Measurements from ENCODE around the gene METAP1D.
"Not testable (repeated sequence)": the region's sequence is repeated elsewhere in the genome, so short reads cannot be mapped to it uniquely, and the experiment has no call there.

Gene METAP1D

DNA sequence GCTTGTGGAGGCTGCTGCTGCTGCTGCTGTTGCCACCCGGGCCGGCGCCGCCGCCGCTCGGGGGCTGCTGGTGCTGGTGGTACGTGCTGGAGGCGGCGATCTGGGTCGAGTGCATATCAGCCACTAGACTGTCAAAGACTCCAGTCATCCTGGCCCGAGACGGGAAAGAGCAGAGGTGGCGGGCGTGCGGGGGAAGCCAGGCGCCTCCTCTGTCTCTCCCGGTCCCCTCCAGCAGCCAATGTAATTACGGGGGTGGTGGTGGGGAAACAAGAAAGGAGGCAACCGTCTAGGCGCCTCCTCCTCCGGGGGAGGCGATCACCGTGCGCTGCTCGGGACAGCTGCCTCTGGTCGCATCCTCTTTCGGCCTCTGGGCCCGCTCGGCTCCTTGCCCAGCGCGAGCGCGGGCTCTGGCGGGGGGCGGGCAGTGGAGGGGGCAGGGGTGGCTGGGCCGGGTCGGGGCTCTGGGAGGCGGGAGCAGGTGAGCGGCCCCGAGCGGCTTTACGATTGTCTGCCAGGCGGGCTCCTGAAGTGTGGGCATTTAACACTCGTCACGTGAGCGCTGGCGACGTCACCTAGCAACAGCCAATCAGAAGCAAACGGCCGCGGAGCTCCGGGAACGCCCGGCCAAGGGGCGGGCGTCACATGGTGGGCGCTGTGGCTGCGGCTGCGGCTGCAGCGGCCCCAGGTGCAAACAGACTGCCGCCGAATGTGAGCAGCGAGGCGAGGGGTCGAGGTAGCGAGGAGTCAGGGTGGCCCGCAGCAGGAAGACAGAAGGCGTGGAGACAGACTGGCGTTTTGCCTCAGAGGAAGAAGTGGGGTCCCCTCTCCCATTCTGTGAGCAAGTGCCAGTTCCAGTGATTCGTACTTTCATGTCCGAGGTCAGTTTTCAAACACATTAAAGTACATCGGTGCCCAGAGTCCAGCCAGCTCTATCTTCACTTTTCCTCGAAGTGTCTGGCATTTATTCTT is 102.9 kb downstream of the METAP1D start, which contains the start of gene DLX2:
DLX2 (minus strand) TSS at position 510 of the 969 bp plus-strand sequence; CDS start at position 148, 362 bp downstream.
- DNase-seq (ENCODE audit: low read depth, low spot score), result no peak

DNA sequence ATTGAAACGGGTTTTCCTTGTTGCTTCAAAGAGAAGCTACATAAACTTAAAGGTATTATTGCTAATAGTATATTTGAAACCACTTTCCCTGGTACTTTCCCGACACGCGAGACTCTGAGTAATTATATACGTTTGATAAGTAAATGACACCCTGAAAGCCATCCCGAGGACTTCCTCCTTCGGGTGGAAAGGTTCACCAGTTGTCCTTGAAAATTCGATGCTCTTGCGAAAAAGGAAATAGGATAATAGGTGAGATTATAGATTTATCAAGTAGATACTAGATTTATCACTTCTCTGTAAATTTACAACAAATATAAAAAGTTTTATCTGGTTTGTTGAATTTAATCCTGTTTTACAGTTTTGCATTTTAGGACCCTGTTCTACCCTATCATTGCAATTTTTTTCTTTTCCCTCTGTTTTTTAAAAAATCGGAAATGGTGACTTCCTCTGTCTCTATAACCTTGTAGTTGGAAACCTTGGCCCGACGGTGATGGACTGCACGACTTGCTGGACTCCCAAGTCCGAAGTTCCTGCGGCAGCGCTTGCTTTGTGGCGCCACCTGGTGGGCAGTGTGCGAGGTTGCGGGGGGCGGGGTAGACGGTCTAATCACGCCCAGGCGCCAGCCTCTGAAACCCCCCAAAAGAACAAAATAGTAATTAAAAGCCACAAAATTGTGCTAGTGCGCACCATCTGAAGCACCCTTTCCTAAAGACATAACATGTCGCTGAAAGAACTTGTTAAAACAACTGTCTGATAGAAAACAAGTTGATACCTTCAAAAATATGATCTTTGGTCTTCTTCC is 103.9 kb downstream of the METAP1D start:
- DNase-seq (ENCODE audit: low read depth, low spot score), result peak; percentile 53

GRCh38 chr2:172105471-172106107 is 105.8 kb downstream of the METAP1D start:
- no peak for DNase-seq (ENCODE audit: low read depth, low spot score)

- no peak for DNase-seq (ENCODE audit: low read depth, low spot score)
Measured at GRCh38 chr2:172106108-172106961, 106.6 kb downstream of the METAP1D start.

GRCh38 chr2:172107690-172108586 is 108.2 kb downstream of the METAP1D start:
- DNase-seq (ENCODE audit: low read depth, low spot score), result no peak

DNA sequence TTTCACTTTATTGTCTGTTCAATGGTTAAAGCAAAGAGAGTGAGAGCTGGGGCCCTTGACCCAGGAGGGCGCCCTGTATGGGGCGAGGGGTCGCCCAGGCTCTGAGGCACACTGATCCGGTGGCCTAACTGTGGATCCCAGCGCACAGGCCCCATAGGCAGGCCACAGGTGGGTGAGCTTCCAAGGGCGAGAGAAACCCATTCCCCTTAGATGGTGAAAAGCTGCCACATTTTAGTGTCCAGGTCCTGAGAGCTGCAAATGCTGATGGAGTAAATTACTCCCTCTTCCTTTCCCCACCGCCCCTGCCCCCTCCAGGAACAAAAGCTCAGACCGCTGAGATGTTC is 108.8 kb downstream of the METAP1D start:
- no peak for DNase-seq (ENCODE audit: low read depth, low spot score)

- DNase-seq (ENCODE audit: low read depth, low spot score), result no peak
Measured at GRCh38 chr2:172109256-172109987, 109.7 kb downstream of the METAP1D start.

GRCh38 chr2:172109988-172110811 is 110.4 kb downstream of the METAP1D start:
- DNase-seq (ENCODE audit: low read depth, low spot score), result no peak

GRCh38 chr2:172113617-172114016 is 113.9 kb downstream of the METAP1D start:
- DNase-seq (ENCODE audit: low read depth, low spot score), result no peak

GRCh38 chr2:172114176-172114575 is 114.4 kb downstream of the METAP1D start:
- not testable (repeated sequence) for DNase-seq (ENCODE audit: low read depth, low spot score)

DNA sequence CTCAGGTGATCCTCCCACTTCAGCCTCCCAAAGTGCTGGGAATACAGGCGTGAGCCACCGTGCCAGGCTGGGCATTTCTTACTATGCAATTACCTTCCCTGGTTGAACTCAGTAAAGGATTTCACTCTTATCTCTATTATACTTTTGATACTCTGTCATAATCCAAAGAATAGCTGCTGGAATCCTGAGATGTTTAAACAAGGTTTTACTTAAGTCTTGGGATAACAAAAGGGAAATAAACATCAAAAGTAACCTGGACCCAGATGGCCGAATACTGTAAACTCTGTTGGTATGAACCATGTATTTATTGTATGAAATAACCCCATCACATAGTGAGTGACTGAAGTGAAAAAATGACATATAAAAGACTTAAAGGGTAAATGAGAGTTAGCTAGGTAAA is 114.8 kb downstream of the METAP1D start:
- no peak for DNase-seq (ENCODE audit: low read depth, low spot score)

DNA sequence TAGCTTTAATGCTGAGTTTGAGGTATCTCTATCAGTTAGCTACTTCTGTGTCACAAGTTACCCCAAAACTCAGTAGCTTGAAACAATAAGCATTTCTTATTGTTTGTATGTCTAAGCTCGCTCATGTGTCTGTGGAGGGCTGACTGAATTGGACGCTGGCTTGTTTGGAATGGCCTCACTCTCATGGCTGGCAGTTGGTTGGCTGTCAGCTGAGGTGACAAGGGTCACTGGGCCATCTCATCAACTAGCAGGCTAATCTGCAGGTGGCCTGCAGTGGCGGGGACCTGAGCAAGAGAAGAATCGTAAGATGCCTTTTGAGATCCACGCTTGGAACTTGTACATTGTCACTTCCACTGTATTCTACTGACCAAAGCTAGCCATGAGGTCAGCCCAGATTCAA is 116.4 kb downstream of the METAP1D start:
- DNase-seq (ENCODE audit: low read depth, low spot score), result no peak

- no peak for DNase-seq (ENCODE audit: low read depth, low spot score)
Measured at GRCh38 chr2:172119089-172119488, 119.3 kb downstream of the METAP1D start.

DNA sequence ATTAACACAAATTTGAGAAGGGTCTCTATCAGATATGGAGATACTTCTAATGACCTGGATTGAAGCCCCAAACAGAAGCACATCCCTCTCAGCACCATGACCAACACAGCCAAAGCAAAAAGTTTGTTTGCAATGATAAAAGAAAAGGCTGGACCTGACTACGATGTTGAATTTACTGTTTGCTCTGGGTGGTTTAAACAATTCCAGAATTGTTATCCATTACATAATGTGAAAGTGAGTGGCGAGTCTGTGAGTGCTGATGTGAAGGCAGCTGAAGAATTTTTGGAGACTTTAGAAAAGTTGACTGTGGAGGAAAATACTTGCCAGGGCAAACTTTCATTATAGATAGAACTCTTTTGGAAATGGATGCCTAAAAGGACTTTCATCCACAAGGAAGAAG is 120.4 kb downstream of the METAP1D start:
- no peak for DNase-seq (ENCODE audit: low read depth, low spot score)

DNA sequence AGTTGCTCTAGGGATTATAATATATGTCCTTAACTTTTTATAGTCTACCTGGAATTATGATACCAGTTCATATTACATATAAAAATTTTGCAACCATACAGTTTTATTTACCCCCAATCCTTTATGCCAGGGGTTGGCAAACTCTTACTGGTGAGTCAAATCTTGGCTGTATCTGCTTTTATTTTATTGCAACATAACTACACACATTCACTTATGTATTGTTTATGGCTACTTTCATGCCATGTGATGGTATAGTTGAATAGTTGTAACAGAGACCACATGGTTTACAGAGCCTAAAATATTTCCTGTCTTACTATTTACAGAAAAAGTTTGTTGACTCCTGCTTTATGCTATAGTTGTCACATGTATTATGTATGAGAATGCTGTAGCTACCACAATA is 128.7 kb downstream of the METAP1D start:
- DNase-seq (ENCODE audit: low read depth, low spot score), result no peak

GRCh38 chr2:172129404-172129803 is 129.7 kb downstream of the METAP1D start:
- no peak for DNase-seq (ENCODE audit: low read depth, low spot score)
